Esophagus muscularis mucosa (tissue), 4 donors: Measurements from ENCODE around the gene DNAH6. TPM values are rescaled to one million over a fixed set of nuclear protein-coding genes. Genes with fewer than 3 reads are reported as not detected.
"Not testable (repeated sequence)": the region's sequence is repeated elsewhere in the genome, so short reads cannot be mapped to it uniquely, and the experiment has no call there.

Source experiments
- DNase-seq: peaks from one replicate; pipeline ENCODE4 v3.0.0-alpha.2; 2017; ENCODE audit errors: extremely low spot score
- H3K27ac ChIP-seq, 4 donors: fragments of 200-600 bp; sonication (generic); replicated peaks in 1 of 4; 1 replicate in 3 of 4; 2 replicates in 1 of 4; pipeline ENCODE4 v1.5.1; 2016 to 2019; ENCODE audit warnings: mild to moderate bottlenecking in 1 of 4
- H3K27me3 ChIP-seq, 4 donors: fragments of 200-600 bp; sonication (generic); one replicate each; pipeline versions ENCODE4 v1.5.1 to v1.6.0; 2016 to 2019
- H3K36me3 ChIP-seq, 4 donors: fragments of 200-600 bp; sonication (generic); one replicate each; pipeline ENCODE4 v1.5.1; 2016 to 2019
- H3K4me1 ChIP-seq, 4 donors: fragments of 200-600 bp; sonication (generic); one replicate each; pipeline ENCODE4 v1.5.1; 2016 to 2019
- H3K4me3 ChIP-seq, 4 donors: fragments of 200-600 bp; sonication (generic); 1 replicate in 2 of 4; 2 replicates in 2 of 4; pipeline ENCODE4 v1.5.1; 2016 to 2019; ENCODE audit warnings: mild to moderate bottlenecking in 4 of 4, moderate library complexity in 1 of 4
- H3K9me3 ChIP-seq, 4 donors: fragments of 200-600 bp; sonication (generic); 1 replicate in 3 of 4; 2 replicates in 1 of 4; pipeline ENCODE4 v1.5.1; 2016 to 2019
- EP300 ChIP-seq: sonication (generic); formaldehyde crosslinking; IDR thresholded peaks from one replicate; pipeline ENCODE4 v1.6.1; 2017; ENCODE audit warnings: antibody characterized with exemption
- POLR2A ChIP-seq: fragments of 450-650 bp; IDR thresholded peaks from one replicate; pipeline ENCODE4 v1.6.1; 2017; ENCODE audit warnings: antibody characterized with exemption, moderate library complexity, mild to moderate bottlenecking, low read depth
- POLR2AphosphoS5 ChIP-seq, 2 donors: sonication (generic); formaldehyde crosslinking; IDR thresholded peaks; one replicate each; pipeline ENCODE4 v1.6.1; 2017; ENCODE audit warnings: antibody characterized with exemption in 2 of 2
- WGBS: methylation state at CpG from one replicate; pipeline ENCODE4 v1.1.5; 2018; 5-methylcytosine and 5-hydroxymethylcytosine counted together
- intact Hi-C: fragments of 100-400 bp; cut with DNase I; formaldehyde crosslinking; loops from one replicate; pipeline ENCODE4 v1.15.1; 2023
- total RNA-seq, 4 donors: library from RNA; depleted of rRNA; stranded (reverse); fragments of >200 nt; gene quantifications; one replicate each; pipeline versions ENCODE4 v1.1.0 to v1.2.1, GENCODE V29; 2016
- TF ChIP-seq, protein P1 (sequence below), 3 experiments: fragments of 200-600 bp in 2 of 3; fragments of 450-650 bp in 1 of 3; sonication (generic) in 2 of 3; IDR thresholded peaks; one replicate each; pipeline ENCODE4 v1.5.1; 2017 to 2019; ENCODE audit warnings: antibody characterized with exemption in 3 of 3, mild to moderate bottlenecking in 2 of 3, moderate library complexity in 1 of 3

DNAH6 gene
- total RNA-seq, 4 donors from 2014 or later = 0.11 to 0.42 (median 0.23) TPM

DNA sequence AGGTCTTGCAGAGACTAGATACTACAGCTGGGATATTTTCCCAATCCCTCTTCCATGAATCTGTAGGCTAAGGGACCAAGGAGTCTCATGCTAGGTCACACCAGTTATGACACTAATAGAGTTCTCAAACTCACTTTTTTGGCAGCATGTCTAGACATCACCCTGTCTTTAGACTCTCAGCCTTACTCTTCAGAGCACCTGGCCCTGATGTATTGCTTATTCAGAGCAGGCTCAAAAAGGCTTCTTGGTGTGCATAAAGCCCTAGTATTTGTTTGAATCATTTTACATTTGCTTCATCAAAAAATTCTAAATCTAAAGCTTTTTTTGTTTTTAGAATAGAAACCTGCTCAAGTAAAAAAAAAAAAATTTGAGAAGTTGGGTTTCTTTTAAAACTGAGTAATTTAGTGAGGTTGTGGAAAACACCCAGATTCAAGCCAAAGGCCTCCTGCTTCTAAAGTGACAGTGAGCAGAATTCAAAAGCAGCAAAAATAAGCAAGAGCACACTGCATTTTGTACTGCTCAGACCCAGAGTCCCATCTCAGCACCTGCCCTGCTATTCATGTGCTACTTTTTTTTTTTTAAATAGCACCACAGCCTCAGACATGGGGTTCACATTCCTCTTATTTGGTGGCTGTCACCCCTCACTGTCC lies 18.0 kb upstream of the DNAH6 start:
- Histone ChIP-seq H3K9me3 (no peaks in the 10 kb centered on the region), H3K36me3 (no peaks in the 10 kb centered on the region), H3K4me3 (no peak overlapping the region), H3K27me3 (no peaks in the 10 kb centered on the region), H3K27ac (no peak overlapping the region), H3K4me1 (peaks cover 0 to 4% (median 0%) of the 10 kb centered on the region in 4 donors)
- DNase-seq = no peak
- no peak for TF ChIP-seq POLR2AphosphoS5 (IDR thresholded peaks at IDR 0.05)
- TF ChIP-seq, protein P1, sequence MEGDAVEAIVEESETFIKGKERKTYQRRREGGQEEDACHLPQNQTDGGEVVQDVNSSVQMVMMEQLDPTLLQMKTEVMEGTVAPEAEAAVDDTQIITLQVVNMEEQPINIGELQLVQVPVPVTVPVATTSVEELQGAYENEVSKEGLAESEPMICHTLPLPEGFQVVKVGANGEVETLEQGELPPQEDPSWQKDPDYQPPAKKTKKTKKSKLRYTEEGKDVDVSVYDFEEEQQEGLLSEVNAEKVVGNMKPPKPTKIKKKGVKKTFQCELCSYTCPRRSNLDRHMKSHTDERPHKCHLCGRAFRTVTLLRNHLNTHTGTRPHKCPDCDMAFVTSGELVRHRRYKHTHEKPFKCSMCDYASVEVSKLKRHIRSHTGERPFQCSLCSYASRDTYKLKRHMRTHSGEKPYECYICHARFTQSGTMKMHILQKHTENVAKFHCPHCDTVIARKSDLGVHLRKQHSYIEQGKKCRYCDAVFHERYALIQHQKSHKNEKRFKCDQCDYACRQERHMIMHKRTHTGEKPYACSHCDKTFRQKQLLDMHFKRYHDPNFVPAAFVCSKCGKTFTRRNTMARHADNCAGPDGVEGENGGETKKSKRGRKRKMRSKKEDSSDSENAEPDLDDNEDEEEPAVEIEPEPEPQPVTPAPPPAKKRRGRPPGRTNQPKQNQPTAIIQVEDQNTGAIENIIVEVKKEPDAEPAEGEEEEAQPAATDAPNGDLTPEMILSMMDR (IDR thresholded peaks at IDR 0.05) = no peak
- TF ChIP-seq POLR2A = no peak
- TF ChIP-seq EP300 = no peak
- intact Hi-C loops = loop anchor here (5.0 kb wide), 2 partner anchors 129 to 429 kb away; no protein-coding TSS in a partner anchor

DNA sequence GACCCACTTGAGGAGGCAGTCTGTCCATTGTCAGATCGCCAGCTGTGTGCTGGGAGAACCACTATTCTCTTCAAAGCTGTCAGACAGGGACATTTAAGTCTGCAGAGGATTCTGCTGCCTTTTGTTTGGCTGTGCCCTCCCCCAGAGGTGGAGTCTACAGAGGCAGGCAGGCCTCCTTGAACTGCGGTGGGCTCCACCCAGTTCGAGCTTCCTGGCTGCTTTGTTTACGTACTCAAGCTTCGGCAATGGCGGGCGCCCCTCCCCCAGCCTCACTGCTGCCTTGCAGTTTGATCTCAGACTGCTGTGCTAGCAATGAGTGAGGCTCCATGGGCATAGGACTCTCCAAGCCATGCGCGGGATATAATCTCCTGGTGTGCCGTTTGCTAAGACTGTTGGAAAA lies 5.3 kb upstream of the DNAH6 start:
- H3K27ac ChIP-seq, H3K4me1 ChIP-seq, DNase-seq, H3K27me3 ChIP-seq, H3K36me3 ChIP-seq, intact Hi-C loops, H3K9me3 ChIP-seq, H3K4me3 ChIP-seq: not testable (repeated sequence)
- 80% methylated on average over 4 of the region's 10 CpGs for WGBS

DNA sequence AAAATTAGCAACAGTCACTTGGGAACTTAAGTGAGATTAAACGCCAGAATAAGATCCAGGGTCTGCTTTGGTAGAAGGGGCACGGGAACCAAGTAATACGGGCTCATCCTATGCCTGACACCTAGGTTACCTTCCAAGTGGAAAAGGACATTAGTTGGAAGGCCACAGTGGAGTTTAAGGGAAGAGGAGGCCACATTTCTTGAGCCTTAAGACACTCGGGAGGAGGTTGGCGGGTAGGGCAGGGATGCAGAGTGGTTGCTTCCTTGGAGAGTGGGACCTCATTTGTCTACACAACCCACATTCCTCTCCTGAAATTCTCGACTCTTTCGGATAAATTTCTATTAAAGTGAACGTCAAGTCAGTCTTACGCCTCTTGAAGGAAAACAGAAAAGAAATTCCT lies 510 bp upstream of the DNAH6 start:
- H3K4me1 ChIP-seq = peaks cover 3 to 10% (median 8%) of the 10 kb centered on the region in 4 donors
- H3K27ac ChIP-seq = no peak overlapping the region
- H3K36me3 ChIP-seq = no peaks in the 10 kb centered on the region
- intact Hi-C loops = no loop called here
- peak overlapping the region; percentile 53 to 68 (median 56) for H3K4me3 ChIP-seq
- WGBS = 47% methylated on average over 9 of the region's 9 CpGs
- DNase-seq = no peak
- no peaks in the 10 kb centered on the region for H3K27me3 ChIP-seq
- peaks cover 0 to 7% (median 6%) of the 10 kb centered on the region in 4 donors for H3K9me3 ChIP-seq
- TF ChIP-seq, protein P1 (IDR thresholded peaks at IDR 0.05) = no peak
- no peak for TF ChIP-seq POLR2A
- no peak for TF ChIP-seq EP300
- TF ChIP-seq POLR2AphosphoS5 (IDR thresholded peaks at IDR 0.05) = no peak

DNA sequence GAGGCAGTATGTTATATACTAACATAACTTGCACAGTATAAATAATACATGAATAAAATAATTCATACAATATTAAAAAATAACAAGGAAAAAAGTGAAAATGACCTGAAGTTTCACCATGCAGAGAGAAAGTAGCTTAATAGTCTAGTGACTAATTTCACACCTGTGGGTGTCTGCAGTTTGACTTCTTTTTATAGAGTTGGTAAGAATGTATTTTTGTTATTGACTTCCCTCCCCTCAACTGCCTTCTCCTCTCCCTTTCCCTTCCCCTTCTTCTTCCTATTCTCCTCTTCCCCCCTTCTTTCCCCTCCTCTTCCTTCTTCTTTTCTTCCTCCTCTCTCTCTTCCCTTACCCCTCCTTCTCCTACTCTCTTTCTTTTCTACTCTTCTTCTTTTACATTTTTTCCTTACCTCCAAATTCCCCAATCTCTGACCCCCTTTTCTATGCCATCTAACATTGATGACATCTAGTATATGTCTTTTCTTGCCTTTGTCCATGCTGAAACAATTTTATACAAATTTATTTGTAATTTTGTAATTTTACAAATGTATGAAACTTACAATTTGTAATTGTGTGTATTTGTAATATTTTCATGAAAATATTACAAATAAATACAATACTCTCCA lies 3.1 kb downstream of the DNAH6 start:
- no peaks in the 10 kb centered on the region for H3K27me3 ChIP-seq
- H3K4me1 ChIP-seq = peaks cover 3 to 10% (median 8%) of the 10 kb centered on the region in 4 donors
- no peak overlapping the region for H3K4me3 ChIP-seq
- DNase-seq = no peak
- TF ChIP-seq POLR2AphosphoS5 (IDR thresholded peaks at IDR 0.05) (no peak), EP300 (no peak), POLR2A (no peak)
- TF ChIP-seq, protein P1 (IDR thresholded peaks at IDR 0.05) = no peak
- no peaks in the 10 kb centered on the region for H3K36me3 ChIP-seq
- intact Hi-C loops = no loop called here
- H3K9me3 ChIP-seq = no peaks in the 10 kb centered on the region
- H3K27ac ChIP-seq = no peak overlapping the region

DNA sequence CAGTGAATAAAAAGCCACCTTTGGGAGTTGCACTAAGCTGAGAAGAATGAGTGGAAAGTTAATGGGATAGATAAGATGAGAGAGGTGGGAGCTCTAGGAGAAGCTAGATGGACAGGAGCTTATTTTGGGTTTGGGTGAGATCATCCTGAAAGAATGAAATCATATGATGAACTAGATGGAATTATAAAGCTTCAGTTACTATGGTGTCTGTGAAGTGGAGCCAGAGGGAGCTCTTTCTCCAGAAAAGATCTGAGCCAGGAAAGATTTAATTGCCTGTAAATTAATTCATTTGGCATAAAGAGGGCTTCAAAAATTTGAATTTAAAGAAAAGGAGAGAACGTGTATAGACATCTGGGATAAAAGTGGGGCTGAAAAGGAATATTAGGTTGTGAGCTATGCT lies 10.3 kb downstream of the DNAH6 start:
- H3K27ac ChIP-seq = no peak overlapping the region
- H3K4me1 ChIP-seq = peaks cover 0 to 12% (median 10%) of the 10 kb centered on the region in 4 donors
- 48% methylated on average over 1 of the region's 1 CpG for WGBS
- no peak overlapping the region for H3K4me3 ChIP-seq
- no peaks in the 10 kb centered on the region for H3K36me3 ChIP-seq
- intact Hi-C loops = no loop called here
- no peaks in the 10 kb centered on the region for H3K9me3 ChIP-seq
- no peak for DNase-seq
- TF ChIP-seq POLR2A (no peak), EP300 (no peak), POLR2AphosphoS5 (IDR thresholded peaks at IDR 0.05) (no peak)
- TF ChIP-seq, protein P1 (IDR thresholded peaks at IDR 0.05) = no peak
- H3K27me3 ChIP-seq = no peaks in the 10 kb centered on the region
